GM21390 (cell line): ENCODE measurements around the gene GALNT18.

Source experiments
- ATAC-seq: cut with Tn5 transposase; IDR thresholded peaks from one replicate; pipeline ENCODE4 v1.9.1; 2021; ENCODE audit not compliant: unreplicated experiment

GALNT18 gene

GRCh38 chr11:11533751-11534150 lies 88.1 kb downstream of the GALNT18 start:
- ATAC-seq, result no peak

DNA sequence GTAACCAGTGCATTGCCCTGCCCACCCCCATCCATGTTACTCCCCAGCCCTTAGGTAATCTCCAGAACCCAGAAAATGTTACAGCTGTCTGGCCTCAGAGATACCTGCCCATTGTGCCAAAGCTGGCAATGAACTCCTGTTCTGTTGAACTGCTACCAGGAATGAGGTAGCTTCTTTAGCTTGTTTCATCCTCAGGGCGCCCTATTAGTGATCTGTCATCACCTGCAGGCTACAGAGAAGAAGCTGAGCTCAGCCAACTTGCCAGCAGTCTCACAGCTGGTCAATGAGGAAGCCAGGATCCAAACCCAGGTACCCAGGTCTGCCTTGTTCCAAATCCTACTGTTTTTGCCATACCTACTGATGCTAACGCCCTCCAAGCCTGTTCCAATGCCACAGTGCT lies 88.7 kb downstream of the GALNT18 start:
- no peak for ATAC-seq

DNA sequence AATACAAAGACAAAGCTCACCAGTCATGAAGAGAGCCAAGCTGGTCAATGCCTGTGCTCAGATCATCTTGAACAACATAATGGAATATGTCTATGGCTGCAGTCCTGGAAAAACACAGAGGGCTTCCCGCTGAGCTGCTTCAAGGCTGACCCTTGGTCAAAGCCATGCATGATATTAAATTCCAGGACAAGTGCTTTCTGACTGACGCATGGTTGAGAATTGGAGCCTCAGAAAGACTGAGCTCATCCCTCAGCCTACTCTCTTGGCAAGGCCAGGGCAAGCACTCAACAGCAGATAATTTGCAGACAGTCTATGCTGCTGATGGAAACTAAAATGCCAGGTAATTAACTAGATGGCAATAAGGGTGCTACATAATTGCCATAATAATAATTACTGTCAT lies 89.2 kb downstream of the GALNT18 start:
- ATAC-seq, result no peak

DNA sequence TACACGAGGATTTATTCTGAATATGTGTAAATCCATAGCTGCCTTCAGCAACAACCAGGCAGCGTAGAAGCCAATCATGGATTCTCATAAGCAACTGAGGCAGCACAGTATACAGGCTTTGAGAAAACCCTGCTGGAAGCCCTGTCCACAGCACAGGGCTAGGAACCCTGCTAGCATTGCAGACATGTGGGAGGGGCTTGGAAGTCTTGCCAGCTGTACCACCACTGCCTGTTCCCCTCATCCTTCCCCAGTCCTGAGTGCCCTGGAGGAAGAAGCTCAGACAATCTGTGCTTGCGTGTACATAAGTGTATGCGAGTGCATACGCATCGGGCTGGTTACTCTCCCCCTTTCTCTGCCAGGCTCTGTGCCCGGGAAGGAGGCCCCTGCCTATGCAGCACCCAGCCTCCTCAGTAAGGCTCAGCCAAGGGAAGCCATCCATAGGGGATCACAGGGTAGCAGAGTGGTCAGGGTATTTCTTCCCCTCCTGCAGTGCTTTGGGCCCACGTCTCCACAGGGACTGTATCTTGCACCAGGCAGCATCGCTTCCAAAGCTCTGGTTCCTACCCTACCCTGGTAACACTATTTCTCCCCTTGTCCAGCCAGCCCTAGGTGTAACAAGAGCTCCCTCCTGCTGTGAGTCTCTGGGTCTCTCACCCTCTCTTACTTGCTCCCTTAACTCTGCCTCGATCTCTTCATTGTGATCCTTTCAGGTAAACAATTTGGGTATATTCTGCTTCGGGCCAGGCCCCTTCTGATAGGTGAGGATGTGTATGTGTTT lies 90.5 kb downstream of the GALNT18 start:
- ATAC-seq, result no peak

- ATAC-seq, result no peak
These were observed 92.8 kb downstream of the GALNT18 start for GRCh38 chr11:11528986-11529385.

DNA sequence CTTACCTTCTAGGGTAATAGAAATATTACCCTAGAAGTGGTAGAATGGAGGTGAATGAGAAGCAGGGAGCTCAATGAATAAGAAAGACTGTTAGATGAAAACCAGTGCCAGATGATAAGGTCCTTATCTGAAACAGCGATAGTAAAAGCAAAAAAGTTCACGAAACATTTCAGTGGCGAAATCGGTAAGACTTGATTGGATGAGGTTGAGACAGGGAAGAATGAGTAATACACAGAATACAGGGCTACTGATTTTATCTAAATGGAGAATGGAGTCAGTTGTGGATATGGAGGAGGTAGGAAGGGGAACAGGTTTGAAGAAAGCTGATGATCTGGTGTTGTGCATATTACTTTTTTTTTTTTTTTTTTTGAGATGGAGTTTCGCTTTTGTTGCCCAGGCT lies 96.5 kb downstream of the GALNT18 start:
- ATAC-seq, result no peak

- ATAC-seq, result no peak
These were observed 97.3 kb downstream of the GALNT18 start for GRCh38 chr11:11524436-11525061.

GRCh38 chr11:11522591-11522990 lies 99.2 kb downstream of the GALNT18 start:
- no peak for ATAC-seq

DNA sequence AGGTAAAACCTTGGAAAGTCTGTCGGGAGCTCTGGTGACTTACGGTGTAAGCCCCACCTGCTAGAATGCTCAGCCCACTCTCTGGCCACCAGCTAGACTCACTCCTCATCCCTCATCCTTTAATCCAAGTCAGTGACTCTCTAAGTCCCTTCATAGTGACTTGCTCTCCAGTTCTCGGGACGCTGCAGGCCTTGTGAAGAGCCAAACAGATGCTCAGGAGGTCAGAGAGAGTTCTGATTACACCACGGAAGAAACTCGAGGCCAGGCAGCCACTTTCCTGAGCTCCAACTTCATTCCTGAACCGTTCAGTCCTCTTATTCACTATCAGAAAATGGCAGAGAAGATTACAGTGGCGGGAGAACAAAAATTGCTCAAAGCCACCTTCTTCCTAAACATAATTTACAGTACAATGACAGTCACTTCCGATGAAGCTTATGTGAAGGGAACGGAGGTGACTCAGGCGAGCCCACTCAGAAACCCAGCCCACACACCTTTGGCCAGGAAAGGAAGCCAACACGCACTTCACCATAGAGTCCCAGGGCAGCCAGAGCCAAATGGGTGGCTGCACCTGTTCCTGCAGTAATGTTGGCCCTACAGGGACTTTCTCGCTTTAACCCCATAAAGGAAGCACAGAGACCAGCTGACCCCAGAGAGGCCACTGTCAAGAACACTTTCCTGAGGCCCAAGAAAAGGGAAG lies 100.4 kb downstream of the GALNT18 start:
- ATAC-seq, result no peak

GRCh38 chr11:11520231-11521015 lies 101.4 kb downstream of the GALNT18 start:
- ATAC-seq, result no peak

DNA sequence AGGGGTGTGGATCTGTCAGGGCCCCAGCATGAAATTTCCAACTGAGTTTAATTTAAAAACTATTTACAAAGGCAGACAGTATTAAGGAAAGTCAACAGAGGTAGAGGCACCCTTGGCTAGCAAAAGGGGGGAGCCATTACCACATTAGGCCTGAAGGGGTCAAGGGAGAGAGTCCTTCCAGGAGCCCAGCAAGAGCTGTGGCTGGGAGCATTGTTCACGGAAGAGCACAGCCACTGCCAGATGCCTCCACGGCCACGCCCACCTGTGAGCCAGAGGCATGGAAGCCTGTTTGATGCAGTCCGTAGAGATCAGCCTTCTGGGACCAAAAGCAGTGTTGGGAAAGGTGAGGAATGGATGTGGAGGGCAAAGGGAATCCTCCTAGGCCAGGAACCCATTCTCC lies 102.6 kb downstream of the GALNT18 start:
- ATAC-seq, result no peak

GRCh38 chr11:11514246-11514645 lies 107.6 kb downstream of the GALNT18 start:
- no peak for ATAC-seq

DNA sequence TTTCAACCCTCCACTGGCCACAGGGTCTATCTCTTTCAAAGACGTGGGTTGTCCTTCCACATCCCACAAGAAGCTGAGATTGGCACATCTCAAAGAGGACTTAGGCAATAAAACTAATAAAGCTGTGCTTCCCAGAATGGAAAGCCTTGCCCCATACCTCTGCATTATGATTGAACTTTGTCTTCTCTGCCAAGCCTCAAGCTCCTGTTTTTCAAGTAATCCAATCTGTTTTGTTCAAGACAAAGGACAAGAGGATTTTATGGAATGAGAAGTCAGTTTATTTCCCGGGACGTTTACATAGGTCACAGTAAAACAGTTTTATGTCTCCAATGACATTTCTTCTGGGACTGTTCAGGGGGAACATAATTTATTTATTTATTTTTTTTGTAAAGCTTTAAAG lies 108.4 kb downstream of the GALNT18 start:
- ATAC-seq, result no peak

- ATAC-seq, result no peak
These were observed 108.9 kb downstream of the GALNT18 start for GRCh38 chr11:11512929-11513328.

DNA sequence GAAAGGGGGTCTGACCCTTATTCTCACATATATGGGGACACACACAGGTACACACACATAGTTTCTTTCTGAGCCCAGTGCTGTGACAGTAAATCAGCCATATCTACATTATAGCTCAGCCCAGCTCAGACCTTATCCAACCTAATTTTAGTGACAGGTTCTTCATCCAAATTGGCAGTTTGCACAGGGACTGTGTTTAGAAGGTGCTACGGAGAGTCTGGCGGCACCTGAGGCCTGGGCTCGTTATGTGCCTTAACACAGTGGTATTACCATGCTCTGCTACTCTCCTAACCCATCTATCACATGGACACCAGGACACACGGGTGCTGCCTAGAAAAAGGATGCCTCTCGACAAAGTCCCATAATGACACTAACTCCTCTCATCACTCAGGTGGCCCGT lies 109.3 kb downstream of the GALNT18 start:
- no peak for ATAC-seq

DNA sequence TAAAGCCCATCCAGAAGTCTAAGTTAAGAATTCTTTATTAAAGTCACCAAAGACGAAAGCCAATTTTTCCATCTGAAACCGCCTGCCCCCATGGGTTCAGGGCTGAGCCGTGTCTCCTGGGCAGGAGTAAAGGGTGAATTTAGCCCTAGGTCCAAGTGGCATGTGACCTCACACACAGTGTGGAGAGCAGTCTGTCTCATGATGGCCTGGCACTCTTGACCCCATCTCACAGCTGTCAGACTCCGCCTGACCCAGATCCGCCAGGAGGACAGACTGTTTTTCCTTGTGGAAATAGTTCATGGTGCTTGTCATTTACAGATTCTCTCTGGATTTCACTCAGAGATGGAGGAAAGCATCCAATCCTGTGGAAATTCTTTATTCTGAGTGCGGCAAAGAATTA lies 109.7 kb downstream of the GALNT18 start:
- no peak for ATAC-seq

DNA sequence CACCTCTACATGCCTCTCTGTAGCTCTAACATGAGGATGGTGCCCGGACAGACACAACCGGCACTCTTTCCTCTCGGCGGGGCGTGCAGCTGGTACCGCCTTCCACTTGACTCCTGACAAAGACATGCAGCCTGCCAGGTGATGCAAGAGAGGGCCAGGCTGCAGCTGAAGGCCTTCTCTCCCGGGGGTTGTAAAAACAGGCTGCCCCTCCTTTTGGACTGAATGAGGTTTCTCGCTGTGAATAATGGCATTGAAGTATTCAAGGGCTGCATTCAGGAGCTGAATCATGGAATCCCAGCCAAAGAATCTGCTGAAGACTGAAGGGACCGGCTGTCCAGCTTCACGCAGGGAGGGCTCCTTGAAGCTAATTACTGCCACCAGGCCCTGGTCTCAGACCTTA lies 110.9 kb downstream of the GALNT18 start:
- ATAC-seq, result no peak

DNA sequence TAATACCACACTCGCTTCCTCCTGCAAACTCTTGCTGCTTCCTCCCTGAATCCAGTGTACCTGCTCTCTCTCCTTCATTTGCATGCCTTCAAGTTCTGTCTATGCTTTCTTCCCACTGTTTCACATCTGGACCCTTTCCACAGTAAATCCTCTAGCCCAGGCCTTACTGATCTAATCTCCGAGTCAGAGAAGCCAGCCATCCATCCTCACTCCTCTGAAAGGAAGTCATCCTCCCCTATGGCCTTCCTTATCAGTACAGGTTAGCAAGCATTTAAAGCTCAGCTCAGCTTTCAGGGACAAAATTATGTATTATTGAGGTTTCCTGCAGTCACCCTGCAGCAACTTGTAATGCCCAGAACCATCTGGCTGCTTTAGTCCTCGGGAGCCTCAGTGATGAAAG lies 116.1 kb downstream of the GALNT18 start:
- no peak for ATAC-seq

- ATAC-seq, result no peak
These were observed 116.6 kb downstream of the GALNT18 start for GRCh38 chr11:11505190-11505589.

DNA sequence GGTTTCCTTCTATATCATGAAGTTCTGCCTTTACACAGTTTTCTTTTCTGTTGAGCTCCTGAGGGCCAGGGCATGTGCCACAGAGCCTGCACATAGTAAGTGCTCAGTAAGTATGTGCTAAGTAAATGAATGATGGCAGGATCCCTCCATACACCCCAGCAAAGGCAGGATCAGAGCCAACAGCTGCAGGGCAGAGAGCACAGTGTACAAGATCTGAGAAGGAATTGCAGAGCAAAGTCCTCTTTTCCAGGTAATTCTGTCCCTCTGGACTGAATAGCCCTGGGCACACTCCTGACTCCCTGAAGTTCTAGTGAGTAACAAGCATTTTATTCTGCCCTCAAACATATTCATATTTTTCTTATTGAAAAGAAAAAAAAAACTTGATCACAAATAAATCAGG lies 117.7 kb downstream of the GALNT18 start:
- no peak for ATAC-seq

DNA sequence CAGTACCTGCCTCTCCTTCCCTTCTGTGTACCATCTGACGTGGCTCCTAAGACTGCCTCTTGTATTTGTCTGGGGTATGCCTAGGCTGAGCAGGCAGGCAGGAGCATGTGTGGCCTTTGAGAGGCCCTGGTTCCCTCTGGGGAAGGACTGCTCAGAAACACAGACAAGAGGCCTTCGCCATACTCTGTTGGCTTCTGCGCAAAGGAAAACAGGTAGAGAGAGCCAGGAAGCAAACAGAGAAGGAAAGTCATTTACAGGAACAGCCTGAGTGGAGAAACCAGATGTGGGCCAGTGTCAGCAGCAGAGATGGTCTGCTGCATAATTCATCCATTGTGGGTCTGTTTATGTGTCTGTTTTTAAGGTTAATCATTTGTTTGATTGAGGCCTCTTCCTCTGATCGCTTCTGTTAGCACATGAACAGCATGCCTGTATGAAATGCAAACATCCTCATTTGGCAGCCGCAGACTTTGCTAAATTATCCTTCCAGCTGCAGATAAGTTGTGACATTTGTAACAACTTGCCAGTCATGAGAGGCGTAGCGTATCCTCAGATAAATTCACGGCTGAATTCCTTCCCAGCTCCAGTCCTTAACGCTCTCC lies 119.4 kb downstream of the GALNT18 start:
- no peak for ATAC-seq
